ENCODE measurements around the gene PTPA.

PTPA gene

DNA sequence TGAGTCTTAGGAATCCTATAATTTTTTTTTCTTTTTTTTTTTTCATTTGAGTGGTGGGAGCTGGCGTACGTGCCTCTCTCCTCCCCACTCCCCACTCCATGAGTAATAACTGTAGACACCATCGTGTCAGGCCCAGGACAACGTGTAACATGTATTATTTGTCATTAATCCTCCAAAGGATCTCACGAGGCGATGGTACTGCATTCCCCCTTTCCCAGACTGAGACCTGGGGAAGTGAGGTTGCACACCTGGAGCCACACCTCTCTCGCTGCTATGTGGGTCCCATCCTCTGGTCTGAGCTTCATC, 73.0 kb downstream of the PTPA start:
- H3K9me3 ChIP-seq (replicated peaks; ENCODE audit: insufficient read depth, low read length): no peaks in the 10 kb centered on the region

GRCh38 chr9:129184596-129185122, 73.4 kb downstream of the PTPA start:
- H3K4me1 ChIP-seq (ENCODE audit: low read length): peaks cover 7% of the 10 kb centered on the region
- TF ChIP-seq EZH2phosphoT487 (IDR thresholded peaks at IDR 0.05; ENCODE audit: low read length): no peak
- no peak for TF ChIP-seq EZH2 (optimal IDR thresholded peaks at IDR 0.05; ENCODE audit: low read depth, low read length)
- no peak for TF ChIP-seq CTCF (IDR thresholded peaks at IDR 0.05; ENCODE audit: low read length)
- H3K4me3 ChIP-seq (ENCODE audit: low read length): no peak overlapping the region
- no peaks in the 10 kb centered on the region for H3K79me2 ChIP-seq (ENCODE audit: low read length)
- H3K27me3 ChIP-seq (replicated peaks; ENCODE audit: insufficient read depth, low read length): no peaks in the 10 kb centered on the region
- H3K36me3 ChIP-seq (replicated peaks; ENCODE audit: insufficient read depth, low read length): no peaks in the 10 kb centered on the region
- no peaks in the 10 kb centered on the region for H3K9me3 ChIP-seq (replicated peaks; ENCODE audit: insufficient read depth, low read length)
- H4K20me1 ChIP-seq (ENCODE audit: insufficient read depth, low read length): no peaks in the 10 kb centered on the region
- no peak overlapping the region for H2AFZ ChIP-seq (ENCODE audit: low read length)
- no peak overlapping the region for H3K27ac ChIP-seq (ENCODE audit: low read length)
- no peak overlapping the region for H3K9ac ChIP-seq (ENCODE audit: low read length)
- no peak for DNase-seq
- H3F3A ChIP-seq (ENCODE audit: insufficient read depth, low read length): no peaks in the 10 kb centered on the region
- no peak overlapping the region for H3K4me2 ChIP-seq (ENCODE audit: low read depth, low read length)
- H3K9me2 ChIP-seq (replicated peaks; ENCODE audit: insufficient read depth, low read length): no peaks in the 10 kb centered on the region

More for the DNA sequence above, 73.0 kb downstream of the PTPA start:
- Histone ChIP-seq H3K4me2 (ENCODE audit: low read depth, low read length) (no peak overlapping the region), H4K20me1 (ENCODE audit: insufficient read depth, low read length) (no peaks in the 10 kb centered on the region), H3K79me2 (ENCODE audit: low read length) (no peaks in the 10 kb centered on the region), H3K4me1 (ENCODE audit: low read length) (peaks cover 7% of the 10 kb centered on the region), H2AFZ (ENCODE audit: low read length) (no peak overlapping the region), H3K4me3 (ENCODE audit: low read length) (no peak overlapping the region), H3K27me3 (replicated peaks; ENCODE audit: insufficient read depth, low read length) (no peaks in the 10 kb centered on the region), H3K27ac (ENCODE audit: low read length) (no peak overlapping the region), H3K9ac (ENCODE audit: low read length) (no peak overlapping the region), H3K9me2 (replicated peaks; ENCODE audit: insufficient read depth, low read length) (no peaks in the 10 kb centered on the region), H3F3A (ENCODE audit: insufficient read depth, low read length) (no peaks in the 10 kb centered on the region), H3K36me3 (replicated peaks; ENCODE audit: insufficient read depth, low read length) (no peaks in the 10 kb centered on the region)
- no peak for TF ChIP-seq EZH2 (optimal IDR thresholded peaks at IDR 0.05; ENCODE audit: low read depth, low read length)
- no peak for TF ChIP-seq EZH2phosphoT487 (IDR thresholded peaks at IDR 0.05; ENCODE audit: low read length)
- no peak for TF ChIP-seq CTCF (IDR thresholded peaks at IDR 0.05; ENCODE audit: low read length)
- no peak for DNase-seq

GRCh38 chr9:129185402-129185801, 74.2 kb downstream of the PTPA start:
- Histone ChIP-seq H3F3A (ENCODE audit: insufficient read depth, low read length) (no peaks in the 10 kb centered on the region), H3K9me3 (replicated peaks; ENCODE audit: insufficient read depth, low read length) (no peaks in the 10 kb centered on the region), H3K4me1 (ENCODE audit: low read length) (peaks cover 7% of the 10 kb centered on the region), H4K20me1 (ENCODE audit: insufficient read depth, low read length) (no peaks in the 10 kb centered on the region), H2AFZ (ENCODE audit: low read length) (no peak overlapping the region), H3K36me3 (replicated peaks; ENCODE audit: insufficient read depth, low read length) (no peaks in the 10 kb centered on the region), H3K4me3 (ENCODE audit: low read length) (no peak overlapping the region), H3K9ac (ENCODE audit: low read length) (no peak overlapping the region), H3K27ac (ENCODE audit: low read length) (no peak overlapping the region), H3K79me2 (ENCODE audit: low read length) (no peaks in the 10 kb centered on the region), H3K9me2 (replicated peaks; ENCODE audit: insufficient read depth, low read length) (no peaks in the 10 kb centered on the region), H3K4me2 (ENCODE audit: low read depth, low read length) (peak overlapping the region; percentile 38; the same call in 1 of the 2 replicates), H3K27me3 (replicated peaks; ENCODE audit: insufficient read depth, low read length) (no peaks in the 10 kb centered on the region)
- no peak for DNase-seq
- TF ChIP-seq CTCF (IDR thresholded peaks at IDR 0.05; ENCODE audit: low read length) (no peak), EZH2 (optimal IDR thresholded peaks at IDR 0.05; ENCODE audit: low read depth, low read length) (no peak), EZH2phosphoT487 (IDR thresholded peaks at IDR 0.05; ENCODE audit: low read length) (no peak)
